Mesendoderm (in vitro differentiated cells): Measurements from ENCODE around the gene SLC5A4. TPM values are rescaled to one million over a fixed set of nuclear protein-coding genes. Genes with fewer than 3 reads are reported as not detected.

ENCODE experiments used
- small RNA-seq: library from polyadenylated mRNA; stranded (forward); fragments of <200 nt; extraction: miRNeasy Mini kit (QIAGEN cat#:217004); gene quantifications from one replicate; pipeline ENCODE3, GENCODE V24; 2013; ENCODE audit not compliant: insufficient read depth

SLC5A4 gene

Small RNAs within 50 kb of the gene (small RNA-seq; reads per million reads assigned to genes)
- not detected for gene RF02171
